HG03139 (cell line): ENCODE data around the gene EOGT.

Experiments used
- ATAC-seq: cut with Tn5 transposase; IDR thresholded peaks from one replicate; pipeline ENCODE4 v1.9.1; 2021; ENCODE audit not compliant: unreplicated experiment

EOGT gene

DNA sequence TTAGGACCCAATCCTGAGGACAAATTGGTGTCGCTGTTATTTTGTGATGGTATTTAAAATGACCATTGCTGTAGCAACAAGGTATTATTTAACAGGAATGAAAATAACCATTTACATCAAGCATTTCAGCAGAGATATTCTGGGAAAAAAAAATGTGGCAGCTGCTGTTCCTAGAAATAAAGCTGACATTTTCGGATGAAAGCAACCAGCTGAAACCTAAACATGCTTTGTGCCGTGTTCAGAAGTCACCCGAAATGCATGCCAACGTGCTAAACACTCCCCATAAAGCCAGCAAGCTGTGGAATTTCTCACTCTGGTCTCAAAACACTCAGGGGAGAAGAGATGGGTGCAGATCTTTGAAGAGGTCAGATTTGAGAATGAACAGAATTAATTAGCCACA lies 49.6 kb downstream of the EOGT start:
- ATAC-seq = no peak

GRCh38 chr3:68963376-68963775 lies 50.1 kb downstream of the EOGT start:
- ATAC-seq = no peak

GRCh38 chr3:68958932-68959331 lies 54.6 kb downstream of the EOGT start:
- no peak for ATAC-seq

DNA sequence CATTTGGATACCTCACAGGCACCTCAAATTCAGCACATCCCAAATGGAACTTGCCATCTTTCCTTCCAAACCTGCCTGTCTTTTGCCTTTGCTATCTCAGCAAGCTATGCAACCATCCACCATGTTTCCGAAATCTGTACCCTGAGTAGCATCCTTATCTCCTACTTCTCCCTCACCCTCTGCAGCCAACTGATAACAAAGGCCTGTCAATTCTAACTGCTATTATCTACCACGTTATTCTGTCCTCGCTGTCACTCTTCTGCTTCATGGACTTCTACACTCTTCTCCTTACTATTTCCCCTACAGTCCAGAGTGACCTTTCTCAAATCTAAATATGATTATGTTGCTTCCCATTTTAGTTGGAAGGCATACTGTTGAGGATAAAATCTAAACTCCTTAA lies 55.6 kb downstream of the EOGT start:
- ATAC-seq = no peak

DNA sequence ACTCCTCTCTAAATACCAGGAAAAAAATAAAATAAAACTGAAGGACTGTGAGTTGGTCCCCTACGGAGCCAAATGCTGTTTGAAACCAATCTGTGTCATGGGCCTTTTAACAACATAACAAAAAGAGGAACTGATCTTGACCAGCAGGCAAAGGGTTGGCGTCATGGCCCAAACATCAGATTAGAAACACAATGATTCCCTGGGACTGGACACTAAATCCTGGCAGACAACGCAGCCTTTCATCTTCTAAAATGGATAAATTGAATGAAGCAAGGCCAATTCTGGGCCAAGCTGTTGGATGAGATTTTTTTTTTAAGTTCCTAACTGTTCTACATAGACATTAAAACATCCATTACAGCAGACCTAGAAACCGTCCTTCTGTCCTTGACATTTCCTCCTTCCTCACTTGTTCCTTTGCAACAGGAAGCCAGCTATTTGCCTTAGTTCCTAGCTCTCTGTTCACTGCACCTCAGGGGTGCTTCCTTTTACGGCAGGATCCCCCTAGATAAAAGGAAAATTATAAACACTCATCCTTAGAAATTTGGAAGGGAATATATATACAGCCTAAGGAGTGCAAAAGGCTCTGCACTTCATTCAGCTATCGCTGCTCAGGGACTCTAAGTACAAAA lies 59.6 kb downstream of the EOGT start:
- no peak for ATAC-seq

DNA sequence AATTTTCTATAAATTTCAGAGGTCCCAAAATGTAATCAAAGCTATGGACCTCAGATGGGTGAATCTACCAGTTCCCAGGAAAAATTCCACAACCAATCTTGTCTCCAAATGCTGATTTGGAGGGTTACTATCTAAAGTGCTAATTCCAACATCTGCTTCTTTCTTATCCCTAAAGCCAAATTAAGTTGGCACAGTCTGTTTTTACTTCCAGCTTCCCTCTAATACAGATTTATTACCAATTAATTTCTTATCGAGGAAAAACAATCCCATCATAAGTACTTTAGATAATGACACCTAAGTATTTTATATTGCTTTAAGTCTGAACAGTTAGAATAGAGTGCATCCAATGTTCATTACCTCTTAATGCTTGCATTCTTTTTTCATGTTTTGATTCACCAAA lies 68.3 kb downstream of the EOGT start:
- no peak for ATAC-seq

DNA sequence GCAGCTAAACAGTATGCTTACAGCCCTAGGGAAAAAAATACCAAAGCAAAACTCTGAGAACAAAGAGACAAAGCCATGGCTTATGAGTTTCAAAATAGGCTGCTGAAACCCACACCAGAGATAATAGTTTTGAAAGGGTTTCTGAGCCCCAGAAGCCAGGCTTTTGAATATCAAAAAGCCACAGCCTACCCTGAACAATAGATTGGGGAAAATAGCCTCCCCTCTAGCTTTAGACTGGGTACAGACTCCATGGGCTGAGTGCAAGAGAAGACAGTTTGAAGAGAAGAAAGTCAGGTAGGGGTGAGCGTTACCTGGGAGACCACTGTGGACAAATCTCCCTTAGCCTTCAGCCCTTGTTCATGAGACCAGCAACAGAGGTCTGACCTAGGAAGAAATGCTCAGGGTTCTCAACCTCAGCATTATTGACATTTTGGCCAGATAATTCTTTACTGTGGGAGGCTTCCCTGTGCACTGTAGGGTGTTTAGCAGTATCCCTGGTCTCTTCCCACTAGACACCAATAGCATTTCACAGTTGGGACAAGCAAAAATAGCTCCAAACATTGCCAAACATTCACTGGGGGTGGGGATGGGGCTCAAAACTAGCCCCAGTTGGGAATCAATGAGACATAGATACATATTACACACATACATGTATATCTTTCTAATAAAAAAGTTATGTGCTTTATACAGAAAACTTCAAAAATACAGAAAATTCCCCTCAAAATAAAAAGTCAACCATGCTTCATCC lies 69.6 kb downstream of the EOGT start:
- ATAC-seq = no peak

- ATAC-seq = no peak
These were observed 72.4 kb downstream of the EOGT start for GRCh38 chr3:68941055-68941454.

DNA sequence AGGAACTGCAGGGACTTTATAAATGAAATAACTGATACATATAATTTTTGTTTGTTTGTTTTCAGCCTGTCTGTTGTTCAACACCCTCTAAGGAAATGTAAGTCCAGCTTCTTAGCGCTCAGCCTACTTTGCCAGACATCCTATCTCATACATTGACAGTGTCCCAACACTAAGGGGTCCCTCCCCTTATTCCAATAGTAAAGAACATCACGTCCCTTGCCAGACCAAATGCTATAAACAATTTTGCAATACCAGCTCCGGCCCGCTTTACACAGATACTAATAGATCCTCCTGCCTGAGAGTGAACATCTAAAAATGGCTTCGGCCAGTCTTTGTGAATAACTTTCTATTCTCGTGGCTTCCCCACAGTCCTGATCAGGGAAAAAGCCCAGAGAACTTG lies 76.6 kb downstream of the EOGT start:
- no peak for ATAC-seq

DNA sequence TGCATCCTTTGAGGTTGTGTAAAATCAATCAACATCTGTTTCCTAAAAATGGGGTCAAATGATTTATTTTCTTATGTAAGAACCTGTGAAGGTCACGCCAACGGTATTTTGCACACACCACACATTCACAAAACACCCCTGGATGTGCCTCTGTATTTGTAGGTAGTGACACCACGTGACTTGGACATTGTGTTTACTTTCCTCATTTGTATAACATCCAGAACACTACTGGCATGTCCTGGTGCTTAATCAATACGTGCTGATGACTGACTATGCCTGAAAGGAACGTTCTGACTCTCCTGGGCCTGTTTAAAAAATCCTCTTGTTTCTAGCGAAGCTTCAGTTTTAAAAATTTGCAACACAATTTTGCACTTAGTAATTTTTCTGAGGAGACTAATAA lies 77.7 kb downstream of the EOGT start:
- ATAC-seq = no peak

DNA sequence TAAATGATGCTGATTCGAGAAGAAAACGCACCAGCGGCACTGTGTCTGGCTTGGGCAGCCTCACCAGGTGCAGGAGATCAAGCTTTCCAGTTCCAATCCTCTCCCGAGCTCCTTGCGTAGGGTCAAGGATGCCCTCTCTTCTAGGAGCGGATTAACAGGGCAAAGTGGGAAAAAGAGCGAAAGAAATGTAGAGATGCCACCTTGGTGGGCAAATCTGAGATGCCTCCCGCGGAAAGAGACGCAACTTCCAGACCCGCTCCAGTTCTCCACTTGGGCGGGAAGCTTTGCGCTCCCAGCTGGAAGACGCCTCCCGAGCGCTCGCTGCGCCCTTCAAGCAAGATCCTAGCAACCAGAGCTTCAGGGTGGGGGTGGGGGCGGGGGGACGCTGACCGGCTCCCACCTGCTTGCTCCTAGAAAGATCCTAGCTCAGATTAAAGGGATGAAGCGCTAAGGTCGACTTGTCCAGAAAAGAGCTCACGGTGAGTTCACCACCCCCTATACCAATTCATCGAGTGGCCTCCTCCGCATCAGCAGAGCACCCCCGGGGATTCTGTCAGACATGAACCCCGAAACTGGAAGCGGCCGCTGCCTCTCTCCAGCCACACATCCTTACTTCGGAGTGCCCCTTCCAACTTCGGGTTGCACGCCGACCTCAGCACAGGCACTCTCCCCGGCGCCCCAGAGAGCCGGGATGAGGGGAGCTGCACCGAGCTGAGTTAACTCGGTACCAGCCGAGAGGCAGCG lies 81.9 kb downstream of the EOGT start:
- ATAC-seq = no peak
